ENCODE measurements around the gene GYG1. TPM values are rescaled to one million over a fixed set of nuclear protein-coding genes. Genes with fewer than 3 reads are reported as not detected.

Gene GYG1
- total RNA-seq, 2 experiments from 2014 or later: 21.0 to 22.3 TPM

DNA sequence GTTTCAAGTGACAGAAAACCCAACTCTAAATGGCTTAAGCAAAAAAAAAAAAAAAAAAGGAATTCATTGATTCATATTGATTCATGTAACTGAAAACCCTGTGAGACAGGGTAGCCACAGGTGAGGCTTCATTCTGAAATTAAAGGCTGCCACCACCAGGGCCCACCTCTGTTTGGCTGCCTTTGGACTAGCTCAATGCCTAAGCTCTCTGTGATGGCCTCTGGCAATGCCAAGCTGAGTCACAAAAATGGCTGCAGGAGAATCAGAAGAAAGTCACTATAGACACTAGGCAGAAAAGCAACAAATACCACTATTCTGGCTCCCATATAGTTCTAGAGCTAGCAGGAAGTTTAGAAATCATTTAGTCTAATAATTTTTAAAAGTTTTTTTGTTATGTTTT, 38.2 kb upstream of the GYG1 start:
- Mint-ChIP-seq H3K4me3 (no peak overlapping the region), H3K9me3 (no peaks in the 10 kb centered on the region), H3K27ac (no peak overlapping the region), H3K36me3 (ENCODE audit: low read depth) (no peaks in the 10 kb centered on the region), H3K4me1 (ENCODE audit: low read depth) (no peaks in the 10 kb centered on the region), H3K27me3 (no peaks in the 10 kb centered on the region)
- H3K27me3 ChIP-seq (ENCODE audit: control insufficient read depth in 1 of 2, insufficient read depth in 2 of 2, low read length in 2 of 2): no peaks in the 10 kb centered on the region
- ATAC-seq (ENCODE audit: poor library complexity) (no peak), DNase-seq (no peak)
- POLR2A ChIA-PET: no interaction called here
- no peaks in the 10 kb centered on the region for H3K4me1 ChIP-seq (ENCODE audit: insufficient read depth, low read length)
- TF ChIP-seq, protein P1, sequence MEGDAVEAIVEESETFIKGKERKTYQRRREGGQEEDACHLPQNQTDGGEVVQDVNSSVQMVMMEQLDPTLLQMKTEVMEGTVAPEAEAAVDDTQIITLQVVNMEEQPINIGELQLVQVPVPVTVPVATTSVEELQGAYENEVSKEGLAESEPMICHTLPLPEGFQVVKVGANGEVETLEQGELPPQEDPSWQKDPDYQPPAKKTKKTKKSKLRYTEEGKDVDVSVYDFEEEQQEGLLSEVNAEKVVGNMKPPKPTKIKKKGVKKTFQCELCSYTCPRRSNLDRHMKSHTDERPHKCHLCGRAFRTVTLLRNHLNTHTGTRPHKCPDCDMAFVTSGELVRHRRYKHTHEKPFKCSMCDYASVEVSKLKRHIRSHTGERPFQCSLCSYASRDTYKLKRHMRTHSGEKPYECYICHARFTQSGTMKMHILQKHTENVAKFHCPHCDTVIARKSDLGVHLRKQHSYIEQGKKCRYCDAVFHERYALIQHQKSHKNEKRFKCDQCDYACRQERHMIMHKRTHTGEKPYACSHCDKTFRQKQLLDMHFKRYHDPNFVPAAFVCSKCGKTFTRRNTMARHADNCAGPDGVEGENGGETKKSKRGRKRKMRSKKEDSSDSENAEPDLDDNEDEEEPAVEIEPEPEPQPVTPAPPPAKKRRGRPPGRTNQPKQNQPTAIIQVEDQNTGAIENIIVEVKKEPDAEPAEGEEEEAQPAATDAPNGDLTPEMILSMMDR (IDR thresholded peaks at IDR 0.05): no peak
- intact Hi-C loops (cut with DNase I, micrococcal nuclease): no loop called here
- no peaks in the 10 kb centered on the region for H3K9me3 ChIP-seq (ENCODE audit: control insufficient read depth in 1 of 2, insufficient read depth in 1 of 2, low read length in 2 of 2)
- H3K4me3 ChIP-seq (ENCODE audit: low read length): no peak overlapping the region
- no peak overlapping the region for H3K27ac ChIP-seq (ENCODE audit: low read depth in 1 of 2, low read length in 2 of 2)
- CTCF ChIA-PET: interaction anchor here (0.5 kb wide), 1 partner anchor 208 kb away, joined by 3 read pairs; no protein-coding TSS in a partner anchor
- H3K36me3 ChIP-seq (ENCODE audit: insufficient read depth, low read length): no peaks in the 10 kb centered on the region

DNA sequence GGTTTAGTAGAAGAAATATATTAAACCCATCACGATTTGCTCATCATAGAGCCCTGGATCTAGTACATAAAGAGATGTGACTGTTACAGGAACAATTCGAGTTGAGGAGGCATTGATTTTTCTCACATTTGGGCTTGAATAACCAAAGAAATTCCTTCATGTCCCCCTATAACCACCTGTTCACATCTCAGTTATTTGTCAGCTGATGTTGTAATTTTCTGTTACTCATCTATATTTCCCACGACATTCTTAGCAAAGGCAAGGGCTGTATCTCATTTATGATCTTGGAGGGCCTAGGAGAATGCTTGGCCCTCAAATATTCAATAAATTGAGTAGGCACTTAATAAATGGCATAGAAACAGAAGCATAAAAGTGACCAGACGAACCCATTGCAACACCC, 36.4 kb upstream of the GYG1 start:
- ChIA-PET CTCF (interaction anchor here (0.7 to 2.2 kb wide), 5 partner anchors 7 to 859 kb away, joined by 3 to 8 read pairs (median 3); no protein-coding TSS in a partner anchor), POLR2A (interaction anchor here (0.5 to 1.2 kb wide), 2 partner anchors 37 to 522 kb away, joined by 3 to 4 read pairs; no protein-coding TSS in a partner anchor)
- no peak overlapping the region for H3K4me3 ChIP-seq (ENCODE audit: low read length)
- no peak overlapping the region for H3K27ac ChIP-seq (ENCODE audit: low read depth in 1 of 2, low read length in 2 of 2)
- no peaks in the 10 kb centered on the region for H3K27me3 Mint-ChIP-seq
- no peak for ATAC-seq (ENCODE audit: poor library complexity)
- no peaks in the 10 kb centered on the region for H3K36me3 ChIP-seq (ENCODE audit: insufficient read depth, low read length)
- intact Hi-C loops (cut with DNase I, micrococcal nuclease): loop anchor here (1.0 to 5.0 kb wide), 2 partner anchors 167 to 318 kb away; no protein-coding TSS in a partner anchor
- no peaks in the 10 kb centered on the region for H3K36me3 Mint-ChIP-seq (ENCODE audit: low read depth)
- no peaks in the 10 kb centered on the region for H3K9me3 Mint-ChIP-seq
- no peaks in the 10 kb centered on the region for H3K27me3 ChIP-seq (ENCODE audit: control insufficient read depth in 1 of 2, insufficient read depth in 2 of 2, low read length in 2 of 2)
- no peaks in the 10 kb centered on the region for H3K4me1 Mint-ChIP-seq (ENCODE audit: low read depth)
- no peaks in the 10 kb centered on the region for H3K4me1 ChIP-seq (ENCODE audit: insufficient read depth, low read length)
- no peaks in the 10 kb centered on the region for H3K9me3 ChIP-seq (ENCODE audit: control insufficient read depth in 1 of 2, insufficient read depth in 1 of 2, low read length in 2 of 2)
- DNase-seq: no peak
- TF ChIP-seq, protein P1 (IDR thresholded peaks at IDR 0.05): no peak
- no peak overlapping the region for H3K27ac Mint-ChIP-seq
- H3K4me3 Mint-ChIP-seq: no peak overlapping the region

DNA sequence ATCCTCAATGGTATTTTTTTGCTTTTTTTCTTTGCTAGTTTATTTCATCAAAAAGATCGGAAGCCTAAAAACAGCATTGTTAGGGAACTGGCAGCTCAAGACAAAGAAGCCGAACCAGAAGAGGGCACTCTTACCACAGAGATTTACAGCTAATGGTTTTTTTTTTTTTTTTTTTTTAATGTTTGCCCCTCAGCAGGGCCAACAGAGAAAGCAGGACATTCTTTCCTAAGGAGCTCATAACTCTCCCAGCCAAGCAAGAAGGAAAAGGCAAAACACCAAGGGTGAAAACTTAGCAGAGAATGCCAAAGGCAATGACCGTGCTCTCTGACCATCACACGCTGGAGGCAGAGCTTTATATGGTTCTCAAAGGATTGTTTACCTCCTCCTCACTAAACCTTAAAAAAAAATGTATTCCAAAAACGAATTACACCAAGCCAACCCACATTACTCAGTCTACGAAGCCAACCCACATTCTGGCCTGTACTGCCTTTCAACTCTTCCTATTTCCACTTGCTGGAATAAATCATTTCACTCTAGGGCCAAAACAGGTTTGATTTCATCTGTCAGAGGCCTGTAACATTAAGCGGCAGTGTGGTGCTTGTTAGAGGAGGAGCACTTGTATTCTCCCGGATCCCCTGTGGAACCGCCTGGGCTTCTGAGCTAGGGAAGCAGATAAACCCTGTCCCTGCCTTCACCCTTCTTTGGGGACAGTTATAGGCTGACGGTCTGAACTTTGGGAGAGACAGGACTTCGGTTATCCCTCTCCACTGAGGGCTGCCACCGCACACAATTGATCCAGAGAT, 35.6 kb upstream of the GYG1 start:
- Histone ChIP-seq H3K36me3 (ENCODE audit: insufficient read depth, low read length) (no peaks in the 10 kb centered on the region), H3K4me3 (ENCODE audit: low read length) (no peak overlapping the region), H3K27me3 (ENCODE audit: control insufficient read depth in 1 of 2, insufficient read depth in 2 of 2, low read length in 2 of 2) (no peaks in the 10 kb centered on the region), H3K9me3 (ENCODE audit: control insufficient read depth in 1 of 2, insufficient read depth in 1 of 2, low read length in 2 of 2) (no peaks in the 10 kb centered on the region), H3K27ac (ENCODE audit: low read depth in 1 of 2, low read length in 2 of 2) (no peak overlapping the region), H3K4me1 (ENCODE audit: insufficient read depth, low read length) (no peaks in the 10 kb centered on the region)
- no peak for ATAC-seq (ENCODE audit: poor library complexity)
- no peak overlapping the region for H3K4me3 Mint-ChIP-seq
- intact Hi-C loops (cut with DNase I, micrococcal nuclease): loop anchor here (1.0 to 5.0 kb wide), 3 partner anchors 167 to 318 kb away; no protein-coding TSS in a partner anchor
- no peaks in the 10 kb centered on the region for H3K36me3 Mint-ChIP-seq (ENCODE audit: low read depth)
- H3K9me3 Mint-ChIP-seq: no peaks in the 10 kb centered on the region
- no peak overlapping the region for H3K27ac Mint-ChIP-seq
- POLR2A ChIA-PET: interaction anchor here (0.5 kb wide), 1 partner anchor 521 kb away, joined by 3 read pairs; no protein-coding TSS in a partner anchor
- CTCF ChIA-PET: interaction anchor here (0.7 to 2.2 kb wide), 5 partner anchors 165 to 858 kb away, joined by 3 to 8 read pairs (median 3); no protein-coding TSS in a partner anchor
- peak in 5 of 14 experiments; percentile 6 to 65 (median 57) for DNase-seq
- no peaks in the 10 kb centered on the region for H3K27me3 Mint-ChIP-seq
- TF ChIP-seq, protein P1 (IDR thresholded peaks at IDR 0.05): peak; percentile 38
- no peaks in the 10 kb centered on the region for H3K4me1 Mint-ChIP-seq (ENCODE audit: low read depth)

Data from CD4-positive, alpha-beta T cell (primary cell).